GF-D8 (cell line): ENCODE data around the gene HMX1.

ENCODE experiments used
- DNase-seq: peaks from one replicate; lab custom pipeline; 2025; lab: John Stamatoyannopoulos, UW

The HMX1 gene

DNA sequence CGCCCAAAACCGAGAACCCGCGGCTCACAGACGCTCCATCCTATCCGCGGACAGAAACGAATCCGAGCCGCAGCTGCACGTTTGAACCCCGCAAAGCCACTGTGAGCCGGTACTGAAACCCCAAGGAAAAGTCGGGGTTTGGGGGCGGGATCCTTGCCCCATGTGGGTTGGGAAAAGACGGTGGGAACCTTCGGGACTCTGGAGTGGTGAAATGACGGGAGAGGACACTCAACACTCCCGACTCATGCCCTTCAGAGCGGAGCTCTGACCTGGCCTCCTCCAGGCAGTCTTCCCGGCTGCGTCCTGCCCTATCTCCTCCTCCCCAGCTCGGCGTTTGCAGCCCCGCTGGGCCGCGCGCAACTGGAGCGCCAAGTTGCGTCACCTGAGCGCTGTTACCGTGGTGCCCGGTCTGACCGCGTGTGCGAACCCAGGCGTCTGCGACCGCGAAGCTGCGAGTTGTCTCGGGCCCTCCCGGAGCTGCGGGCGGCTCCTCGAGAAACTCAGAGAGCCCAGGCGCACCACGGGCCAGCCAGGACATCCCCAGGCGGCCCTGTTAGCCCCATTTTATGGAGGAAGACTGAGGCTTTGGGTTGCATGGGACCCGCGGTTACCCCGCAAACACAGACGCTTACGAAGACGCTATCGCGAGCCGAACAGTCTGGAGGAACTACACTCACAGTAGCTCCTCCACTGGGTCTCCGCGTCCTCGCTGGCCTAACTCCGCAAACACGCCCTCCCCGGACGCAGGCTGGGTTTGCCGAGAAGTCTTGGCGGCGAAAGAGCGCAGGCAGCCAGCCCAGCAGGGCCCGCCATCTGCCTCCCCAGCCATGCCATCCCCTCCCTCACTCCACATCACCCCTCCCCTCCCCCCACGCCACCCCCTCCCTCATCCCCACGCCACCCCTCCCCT, 20.3 kb upstream of the HMX1 start:
- DNase-seq: no peak

DNA sequence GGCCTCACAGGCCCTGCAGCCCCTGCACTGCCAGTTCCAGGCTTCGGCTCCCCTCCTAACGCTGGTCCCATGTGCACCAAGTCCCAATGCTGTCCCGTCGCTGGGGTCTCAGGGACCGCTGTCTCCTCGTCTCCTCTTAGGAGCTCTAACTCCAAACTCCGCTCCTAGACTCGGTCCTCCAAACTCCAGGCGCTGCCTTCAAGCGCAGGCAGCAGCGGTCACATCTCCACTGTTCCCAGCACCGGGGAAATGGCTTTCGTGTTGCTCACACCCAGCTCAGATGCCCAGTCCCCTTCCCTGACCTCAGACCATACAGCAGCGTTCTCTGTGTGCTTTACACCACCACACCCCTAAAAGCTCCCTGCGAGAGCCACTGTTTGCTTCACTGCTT, 19.6 kb upstream of the HMX1 start:
- no peak for DNase-seq

- DNase-seq: no peak
These were observed 17.2 kb upstream of the HMX1 start for GRCh38 chr4:8888856-8889255.

DNA sequence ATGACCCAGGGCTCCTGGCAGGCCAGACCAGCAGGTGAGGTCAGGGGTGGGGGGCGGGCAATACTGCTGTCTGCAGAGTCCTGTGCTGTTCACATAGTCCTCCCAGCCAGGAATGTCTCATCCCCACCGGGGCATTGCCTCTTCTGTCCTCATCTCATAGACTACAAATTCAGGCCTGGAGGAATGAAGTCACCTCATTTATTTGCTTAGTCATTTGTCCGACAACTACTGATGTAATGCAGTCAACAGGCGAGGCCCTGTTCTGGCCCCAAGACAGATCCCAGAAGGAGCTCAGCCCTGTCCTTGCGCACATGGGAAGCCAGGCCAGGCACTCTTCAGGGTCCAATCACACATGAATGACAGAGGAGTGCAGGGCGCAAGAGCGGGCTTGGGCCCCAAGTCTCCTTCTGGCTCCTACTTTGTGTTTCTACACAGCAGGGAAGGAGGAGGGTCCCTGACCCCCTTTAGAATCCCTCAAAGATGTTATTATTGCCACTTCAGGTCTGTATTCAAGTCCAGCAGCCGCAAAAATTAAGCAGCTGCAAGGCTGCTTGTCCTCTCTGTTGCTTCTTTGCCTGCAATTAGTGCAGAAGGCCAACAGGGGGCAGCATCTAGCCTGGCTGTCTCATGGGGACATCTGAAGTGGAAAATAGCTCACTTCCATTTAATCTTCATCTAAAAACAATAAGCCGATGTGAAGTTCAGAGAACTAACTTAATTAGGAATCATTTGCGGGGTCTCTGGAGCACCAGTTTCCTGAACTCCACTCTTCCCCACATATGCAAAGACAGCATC, 15.2 kb upstream of the HMX1 start:
- no peak for DNase-seq

DNA sequence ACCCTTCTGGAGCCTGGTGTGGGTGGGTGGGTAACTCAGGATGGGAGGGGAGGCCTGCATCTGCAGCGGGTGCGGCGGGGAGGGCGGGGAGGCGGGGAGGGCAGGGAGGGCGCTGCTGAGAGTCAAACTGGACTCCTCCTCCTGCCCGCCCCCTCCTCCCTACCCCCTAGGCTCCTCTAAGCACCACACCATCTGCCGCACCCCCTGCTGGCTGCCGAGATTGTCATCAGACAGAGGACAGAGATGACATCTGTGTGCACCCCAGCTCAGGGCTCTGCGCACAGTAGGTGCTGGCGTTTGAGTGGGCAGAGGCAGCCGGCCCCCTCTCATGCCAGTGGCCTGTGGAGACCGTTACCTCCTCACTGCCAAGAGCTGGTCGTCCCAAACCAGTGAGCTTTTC, 10.6 kb upstream of the HMX1 start:
- no peak for DNase-seq

DNA sequence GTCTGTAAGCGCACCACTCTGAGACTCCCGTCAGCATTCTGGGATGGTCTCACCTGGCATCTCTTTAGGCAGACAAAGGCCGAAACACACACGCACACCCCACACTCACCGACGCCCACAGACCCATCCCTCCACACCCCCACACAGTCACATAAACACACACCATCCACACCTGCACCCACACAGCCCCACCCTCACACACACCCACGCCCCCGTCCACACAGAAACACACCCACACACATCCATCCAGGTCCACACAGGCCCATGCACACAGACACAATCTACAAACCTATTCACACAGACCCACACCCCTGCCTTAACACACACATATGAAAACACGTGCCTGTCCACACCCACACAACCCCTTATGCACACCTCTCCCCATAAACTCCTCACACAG, 9.2 kb upstream of the HMX1 start:
- DNase-seq: no peak

DNA sequence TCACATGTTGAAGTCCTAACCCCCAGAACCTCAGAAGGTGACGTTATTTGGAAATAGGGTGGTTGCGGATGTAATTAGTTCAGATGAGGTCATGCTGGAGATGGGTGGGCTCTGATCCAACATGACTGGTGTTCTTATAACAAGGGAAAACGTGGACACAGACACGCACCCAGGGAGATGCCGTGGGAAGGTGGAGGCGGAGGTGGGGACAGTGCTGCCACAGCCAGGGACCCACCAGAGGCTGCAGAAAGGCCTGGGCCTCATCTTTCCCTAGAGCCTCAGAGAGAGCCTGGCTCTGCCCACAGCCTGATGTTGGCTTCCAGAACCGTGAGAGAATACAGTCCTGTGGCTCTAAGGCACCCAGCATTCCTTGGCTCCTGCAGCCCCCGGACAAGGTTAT, 7.9 kb upstream of the HMX1 start:
- DNase-seq: no peak

- DNase-seq: no peak
These were observed 6.8 kb upstream of the HMX1 start for GRCh38 chr4:8878421-8878820.

DNA sequence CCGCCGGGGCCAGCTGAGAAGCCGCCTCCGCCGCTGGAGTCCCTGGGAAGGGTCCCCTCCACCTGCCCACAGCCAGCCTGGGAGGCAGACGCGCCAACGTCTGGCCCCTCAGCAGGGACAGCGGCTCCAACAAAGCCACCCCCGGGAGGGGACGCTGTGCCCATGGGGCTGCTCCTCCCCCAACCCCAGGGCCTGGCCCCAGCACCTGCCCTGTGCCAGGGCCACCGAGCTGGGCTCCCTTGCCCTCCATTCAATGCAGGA, 6.1 kb upstream of the HMX1 start:
- DNase-seq: no peak

DNA sequence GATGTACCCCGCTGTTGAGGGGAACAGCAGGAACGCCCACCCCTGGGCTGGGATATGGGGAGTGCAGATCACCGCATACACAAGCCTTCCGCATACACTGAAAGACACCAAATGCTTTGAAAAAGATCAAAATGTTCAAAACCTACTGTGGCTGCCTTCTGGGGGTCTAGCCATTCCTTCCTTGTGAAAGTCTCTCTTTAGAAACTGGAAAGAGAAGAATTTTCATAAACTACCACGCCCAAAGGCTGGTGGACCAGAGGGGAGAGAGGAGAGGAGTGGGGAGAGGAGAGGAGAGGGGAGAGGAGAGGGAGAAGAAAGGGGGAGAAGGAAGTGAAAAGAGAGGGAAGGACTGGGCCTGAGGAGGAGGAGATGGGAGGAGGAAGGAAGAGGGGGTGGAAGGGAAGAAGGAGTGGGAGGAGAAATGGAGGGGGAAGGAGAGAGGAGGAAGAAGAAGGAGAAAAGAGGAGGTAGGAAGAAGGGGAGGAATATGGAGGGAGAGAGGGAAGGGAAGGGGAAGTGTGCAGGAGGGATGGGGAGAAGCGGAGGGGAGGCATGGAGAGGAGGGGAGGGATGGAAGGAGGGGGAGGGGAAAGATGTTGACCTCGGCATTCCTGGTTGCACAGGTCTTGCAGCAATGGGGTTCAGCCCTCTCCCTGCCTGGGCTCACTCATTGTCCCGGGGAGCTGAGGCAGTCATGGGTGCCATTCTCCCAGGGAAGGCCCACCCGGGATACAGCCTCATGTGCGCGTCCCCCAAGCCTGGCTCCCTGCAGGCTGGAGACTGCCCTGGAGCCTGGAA, 5.5 kb upstream of the HMX1 start:
- no peak for DNase-seq

GRCh38 chr4:8874896-8875680, 3.4 kb upstream of the HMX1 start:
- DNase-seq: no peak

- DNase-seq: no peak
These were observed 2.6 kb upstream of the HMX1 start for GRCh38 chr4:8874003-8874895.

GRCh38 chr4:8872402-8873291, 1.0 kb upstream of the HMX1 start:
- no peak for DNase-seq

GRCh38 chr4:8870647-8871416, 807 bp downstream of the HMX1 start:
- no peak for DNase-seq

DNA sequence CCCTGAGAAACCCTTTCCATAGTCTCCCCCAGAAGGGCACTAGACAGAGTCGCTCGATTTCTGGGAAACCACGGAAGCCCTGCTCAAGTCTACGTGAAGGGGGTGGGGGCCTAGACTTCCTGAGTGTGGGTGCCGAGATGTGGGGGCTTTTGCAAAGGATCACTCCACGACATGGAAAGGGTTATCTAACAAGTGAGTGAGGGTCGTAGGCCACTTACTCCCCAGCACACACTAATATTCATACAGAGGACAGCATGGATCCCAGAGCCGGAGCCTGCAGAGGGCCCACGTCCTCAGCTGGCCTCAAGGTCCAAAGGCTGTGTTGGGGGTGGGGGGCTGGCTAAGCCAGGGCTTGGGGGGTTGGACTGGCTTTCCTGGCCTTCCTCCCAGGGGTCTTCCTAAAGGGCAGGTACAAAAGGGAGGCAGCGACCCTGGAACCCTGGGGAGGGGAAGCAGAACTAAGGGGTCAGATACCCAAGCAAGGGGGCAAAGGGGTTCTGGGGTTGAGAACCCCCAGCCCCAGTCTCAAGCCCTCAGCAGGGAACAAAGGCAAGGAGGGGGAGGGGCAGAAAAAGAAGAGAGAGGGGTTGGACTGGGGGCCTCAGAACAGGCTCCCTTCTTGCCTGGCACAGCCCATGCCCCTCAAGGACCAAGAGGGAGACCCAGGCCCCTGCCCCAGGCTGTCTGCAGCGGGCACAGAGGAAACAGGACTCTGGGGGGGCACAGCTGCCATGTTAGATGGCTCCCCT, 1.6 kb downstream of the HMX1 start:
- DNase-seq: no peak

- DNase-seq: no peak
These were observed 2.4 kb downstream of the HMX1 start for GRCh38 chr4:8869002-8869897.

DNA sequence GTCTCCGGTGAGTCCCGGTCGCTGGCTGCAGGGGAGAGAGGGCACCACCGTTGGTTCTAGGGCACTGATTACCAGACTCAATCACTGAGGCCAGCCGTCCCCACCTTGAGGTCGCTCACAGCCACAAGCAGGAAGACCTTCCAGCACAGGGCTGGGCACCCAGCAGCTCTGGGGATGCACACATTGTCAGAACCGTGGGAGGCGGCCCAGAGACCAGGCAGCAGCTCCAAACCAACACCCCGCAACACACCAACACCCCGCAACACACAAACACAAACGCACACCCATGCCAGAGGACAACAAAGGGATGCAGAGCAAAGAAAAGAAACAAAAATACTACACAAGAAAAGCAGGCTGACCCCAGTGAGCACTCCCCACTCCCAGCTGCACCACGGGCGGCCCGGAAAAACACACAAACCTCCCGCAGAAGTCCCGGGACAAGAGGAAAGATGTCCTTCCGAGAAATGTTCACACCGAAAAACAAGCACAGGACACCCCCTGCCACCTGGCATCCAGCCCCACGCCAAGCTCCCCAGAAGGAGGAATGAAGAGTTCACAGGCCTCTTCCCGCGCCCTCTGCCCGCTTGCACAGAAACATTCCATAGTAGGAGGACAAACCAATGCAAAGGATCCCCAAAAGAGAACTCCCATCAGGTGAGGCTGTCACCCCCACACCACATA, 3.2 kb downstream of the HMX1 start:
- no peak for DNase-seq
